Measurements from ENCODE around the gene MCF2L. TPM values are rescaled to one million over a fixed set of nuclear protein-coding genes. Genes with fewer than 3 reads are reported as not detected.

Gene MCF2L
- polyA plus RNA-seq, 2 of the 4 experiments (the other 2 are of a cell fraction): 0.36 to 0.92 TPM

GRCh38 chr13:112976526-112976925 is 7.5 kb downstream of the MCF2L start:
- FAIRE-seq: no peak

GRCh38 chr13:112977091-112977490 is 8.1 kb downstream of the MCF2L start:
- WGBS (ENCODE audit: missing lambda C conversion rate): 66% methylated on average over 11 of the region's 11 CpGs
- DNase-seq (ENCODE audit: low read depth in 1 of 2, low spot score in 1 of 2): no peak
- no peak for FAIRE-seq
- no peaks in the 10 kb centered on the region for H3K4me1 ChIP-seq
- ATAC-seq: no peak
- H3K9me3 ChIP-seq: no peaks in the 10 kb centered on the region
- CTCF ChIA-PET: interaction anchor here (0.7 kb wide), 1 partner anchor 13 kb away, joined by 3 read pairs; no protein-coding TSS in a partner anchor
- no peak for TF ChIP-seq HEYL (CRISPR knock-in tag; IDR thresholded peaks at IDR 0.05)
- TF ChIP-seq PHF8 (IDR thresholded peaks at IDR 0.05; ENCODE audit: borderline replicate concordance, low read depth): no peak
- no peak for TF ChIP-seq FOSB (CRISPR knock-in tag; IDR thresholded peaks at IDR 0.05)
- no peak for TF ChIP-seq ZNF302 (CRISPR knock-in tag; IDR thresholded peaks at IDR 0.05)
- TF ChIP-seq NR3C1 (IDR thresholded peaks at IDR 0.05): no peak
- POLR2A ChIA-PET: no interaction called here
- H3K4me2 ChIP-seq: no peak overlapping the region
- H3K4me3 ChIP-seq: no peak overlapping the region
- no peak overlapping the region for H3K27ac ChIP-seq

More at GRCh38 chr13:112976526-112976925, 7.5 kb downstream of the MCF2L start:
- Histone ChIP-seq H3K4me3 (no peak overlapping the region), H3K27ac (no peak overlapping the region), H3K9me3 (no peaks in the 10 kb centered on the region), H3K4me1 (no peaks in the 10 kb centered on the region), H3K4me2 (no peak overlapping the region)
- ChIA-PET CTCF (interaction anchor here (0.7 kb wide), 1 partner anchor 13 kb away, joined by 3 read pairs; no protein-coding TSS in a partner anchor), POLR2A (no interaction called here)
- ATAC-seq: no peak
- 71% methylated on average over 8 of the region's 20 CpGs for WGBS (ENCODE audit: missing lambda C conversion rate)
- no peak for DNase-seq (ENCODE audit: low read depth in 1 of 2, low spot score in 1 of 2)
- no peak for TF ChIP-seq RAD21 (conservative IDR thresholded peaks at IDR 0.05 in 1 of 2, IDR thresholded peaks at IDR 0.05 in 1 of 2)
- no peak for TF ChIP-seq ESRRA (IDR thresholded peaks at IDR 0.05; ENCODE audit: borderline replicate concordance, low read length)
- TF ChIP-seq SREBF2 (IDR thresholded peaks at IDR 0.05): no peak
- no peak for TF ChIP-seq SMC3 (IDR thresholded peaks at IDR 0.05)
- no peak for TF ChIP-seq GATA3 (IDR thresholded peaks at IDR 0.05; ENCODE audit: borderline replicate concordance)
- TF ChIP-seq MYC (IDR thresholded peaks at IDR 0.05; ENCODE audit: borderline replicate concordance, low read length): no peak
- TF ChIP-seq POLR2A (IDR thresholded peaks at IDR 0.05; ENCODE audit: low read length): no peak
- TF ChIP-seq BCL3 (IDR thresholded peaks at IDR 0.05): no peak
- TF ChIP-seq EP300 (IDR thresholded peaks at IDR 0.05): no peak
- no peak for TF ChIP-seq HOXB13 (CRISPR knock-in tag; IDR thresholded peaks at IDR 0.05; ENCODE audit: low read depth)

DNA sequence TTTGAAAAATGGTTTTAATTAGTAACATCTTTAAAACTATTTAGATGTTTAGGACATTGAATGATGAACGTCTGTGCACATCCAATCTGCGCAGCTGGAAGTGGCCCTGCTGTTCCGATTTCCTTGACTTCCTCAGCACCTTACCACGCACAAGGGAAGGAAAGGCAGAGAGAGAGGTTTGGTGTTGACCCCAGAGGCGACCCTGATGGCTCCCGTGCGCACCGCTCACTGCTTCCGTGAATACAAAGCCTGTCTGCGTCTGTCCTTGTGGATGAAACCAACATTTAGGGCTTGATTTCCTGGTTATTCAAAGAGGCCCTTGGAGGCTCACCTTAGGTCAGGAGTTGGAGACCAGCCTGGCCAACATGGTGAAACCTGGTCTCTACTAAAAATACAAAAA is 8.5 kb downstream of the MCF2L start:
- H3K27ac ChIP-seq: no peak overlapping the region
- 64% methylated on average over 10 of the region's 10 CpGs for WGBS (ENCODE audit: missing lambda C conversion rate)
- POLR2A ChIA-PET: no interaction called here
- FAIRE-seq (no peak), ATAC-seq (no peak), DNase-seq (ENCODE audit: low read depth in 1 of 2, low spot score in 1 of 2) (no peak)
- H3K4me2 ChIP-seq: no peak overlapping the region
- no peak for TF ChIP-seq NFE2L2 (conservative IDR thresholded peaks at IDR 0.05; ENCODE audit: low read length)
- TF ChIP-seq RCOR1 (IDR thresholded peaks at IDR 0.05; ENCODE audit: low read depth, low read length): no peak
- no peak for TF ChIP-seq ZFP36 (IDR thresholded peaks at IDR 0.05; ENCODE audit: borderline replicate concordance, partially characterized antibody)
- TF ChIP-seq POLR2AphosphoS2 (conservative IDR thresholded peaks at IDR 0.05; ENCODE audit: low read length): no peak
- TF ChIP-seq ATOH8 (CRISPR knock-in tag; IDR thresholded peaks at IDR 0.05; ENCODE audit: low read depth): no peak
- TF ChIP-seq EHF (CRISPR knock-in tag; IDR thresholded peaks at IDR 0.05): no peak
- TF ChIP-seq ZC3H11A (IDR thresholded peaks at IDR 0.05): no peak
- no peak for TF ChIP-seq CHD2 (IDR thresholded peaks at IDR 0.05; ENCODE audit: low read length, partially characterized antibody)
- TF ChIP-seq BCL3 (IDR thresholded peaks at IDR 0.05): no peak
- no peak for TF ChIP-seq HEYL (CRISPR knock-in tag; IDR thresholded peaks at IDR 0.05)
- TF ChIP-seq CHD4 (IDR thresholded peaks at IDR 0.05; ENCODE audit: borderline replicate concordance): no peak
- TF ChIP-seq, protein P1, sequence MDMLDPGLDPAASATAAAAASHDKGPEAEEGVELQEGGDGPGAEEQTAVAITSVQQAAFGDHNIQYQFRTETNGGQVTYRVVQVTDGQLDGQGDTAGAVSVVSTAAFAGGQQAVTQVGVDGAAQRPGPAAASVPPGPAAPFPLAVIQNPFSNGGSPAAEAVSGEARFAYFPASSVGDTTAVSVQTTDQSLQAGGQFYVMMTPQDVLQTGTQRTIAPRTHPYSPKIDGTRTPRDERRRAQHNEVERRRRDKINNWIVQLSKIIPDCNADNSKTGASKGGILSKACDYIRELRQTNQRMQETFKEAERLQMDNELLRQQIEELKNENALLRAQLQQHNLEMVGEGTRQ (IDR thresholded peaks at IDR 0.05): no peak
- CTCF ChIA-PET: interaction anchor here (0.7 kb wide), 1 partner anchor 14 kb away, joined by 3 read pairs; no protein-coding TSS in a partner anchor
- no peaks in the 10 kb centered on the region for H3K9me3 ChIP-seq
- no peaks in the 10 kb centered on the region for H3K4me1 ChIP-seq
- no peak overlapping the region for H3K4me3 ChIP-seq

Measured in A549 (cell line).